NCI-H1092 treated with DMSO at 0.1 percent for 48 hours (cell line): ENCODE results near the gene MTHFD1L.

Experiments
- DNase-seq: peaks from one replicate; lab custom pipeline; 2025; lab: John Stamatoyannopoulos, UW

The MTHFD1L gene

DNA sequence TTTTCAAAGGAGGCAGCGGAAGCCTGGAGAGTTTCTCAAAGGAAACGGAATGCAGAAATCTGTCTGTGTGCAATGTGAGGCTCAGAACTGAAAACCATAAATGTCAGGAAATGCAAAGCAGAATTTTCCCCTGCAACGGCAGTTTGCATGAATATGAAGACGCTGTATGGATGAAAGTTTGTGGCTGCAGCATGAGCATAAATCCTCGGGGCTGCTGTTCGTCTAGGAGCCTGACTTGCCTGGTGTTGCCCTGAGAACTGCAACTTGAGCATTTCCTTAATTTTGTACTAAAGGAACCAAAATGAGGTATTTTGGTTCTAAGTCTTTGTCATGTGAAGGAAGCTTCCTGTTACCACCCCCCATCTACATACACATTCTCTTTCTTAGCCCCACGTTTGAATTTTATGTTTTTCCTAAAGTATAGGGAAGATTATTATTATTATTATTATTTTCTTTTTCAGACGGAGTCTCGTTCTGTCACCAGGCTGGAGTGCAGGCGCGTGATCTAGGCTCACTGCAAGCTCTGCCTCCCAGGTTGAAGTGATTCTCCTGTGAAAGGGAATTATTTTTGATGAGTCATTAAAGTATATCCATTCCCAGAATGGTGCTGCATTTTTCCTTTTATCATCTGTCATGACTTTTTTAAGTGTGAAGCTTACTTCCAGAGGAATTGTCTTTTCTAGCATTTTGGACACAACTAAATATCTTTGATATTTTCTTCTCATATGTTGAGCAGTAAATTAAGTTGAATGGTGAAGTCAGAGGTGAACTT, 33.1 kb downstream of the MTHFD1L start:
- DNase-seq, result no peak

- DNase-seq, result no peak
Measured at GRCh38 chr6:150899231-150899630, 33.7 kb downstream of the MTHFD1L start.

DNA sequence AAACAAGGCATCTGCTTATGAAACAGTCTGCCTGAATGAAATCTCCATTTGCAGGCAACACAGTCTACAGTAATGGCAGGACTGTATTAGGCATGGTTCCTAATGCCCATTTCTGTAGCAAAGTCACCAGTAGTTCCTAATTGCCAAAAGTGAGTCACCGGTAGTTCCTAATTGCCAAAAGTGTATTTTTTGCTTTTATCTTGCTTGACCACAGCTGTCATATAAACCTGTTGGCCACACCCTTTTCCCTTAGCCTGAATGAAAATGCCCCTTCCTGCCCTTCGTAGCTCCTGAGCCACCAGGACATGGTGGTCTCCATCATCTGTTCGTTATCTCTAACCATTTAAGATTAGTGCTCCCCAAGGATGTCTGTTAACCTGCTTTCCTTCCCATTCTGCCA, 34.5 kb downstream of the MTHFD1L start:
- DNase-seq, result no peak

DNA sequence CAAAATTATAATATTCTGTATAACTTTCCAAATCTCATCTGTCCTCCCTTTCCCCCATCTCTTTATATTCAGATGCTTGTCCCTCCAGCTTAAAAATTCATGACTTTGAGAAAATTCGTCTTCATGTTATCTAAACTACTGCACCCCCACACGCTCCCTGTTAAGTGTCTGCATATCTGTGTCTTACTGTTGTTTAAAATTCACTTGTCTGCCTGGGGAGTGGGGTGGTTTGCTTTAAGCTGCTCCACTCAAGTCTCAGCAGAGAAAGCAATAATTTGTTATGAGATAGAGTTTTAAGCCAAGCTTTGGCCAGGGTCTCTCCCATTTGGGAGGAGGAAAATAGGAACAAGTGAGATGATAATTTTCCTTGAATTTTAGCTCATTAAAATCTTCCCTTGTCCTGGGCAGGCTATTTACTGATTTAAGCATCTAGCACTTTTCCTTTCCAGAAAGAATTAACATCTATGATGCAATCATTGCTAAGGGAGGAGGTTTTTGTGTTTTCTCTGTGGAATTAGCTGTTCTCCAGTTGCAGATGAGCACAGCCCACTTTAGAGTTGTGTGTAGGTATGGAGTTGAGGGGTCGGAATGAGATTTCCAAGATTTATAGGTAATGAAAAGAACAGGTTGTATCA, 36.8 kb downstream of the MTHFD1L start:
- no peak for DNase-seq

DNA sequence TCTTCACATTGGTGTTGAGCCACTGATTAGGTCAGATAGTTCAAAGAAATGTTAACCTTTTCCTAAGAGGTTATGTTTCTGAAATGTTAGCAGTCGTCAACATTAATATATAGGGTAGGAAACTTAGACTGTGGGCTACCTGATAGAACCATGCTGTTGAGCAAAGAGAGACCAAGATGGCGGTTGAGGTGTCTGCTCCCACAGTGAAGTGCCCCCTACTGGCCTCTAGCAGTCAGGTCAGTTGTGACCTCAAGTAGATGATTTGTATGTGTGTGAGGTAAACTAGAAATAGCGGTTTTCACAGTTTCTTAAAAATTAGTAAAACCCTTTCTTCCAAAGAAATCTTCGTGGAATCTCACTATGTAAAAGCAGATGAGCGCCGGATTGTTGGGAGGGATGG, 40.3 kb downstream of the MTHFD1L start:
- DNase-seq, result no peak

DNA sequence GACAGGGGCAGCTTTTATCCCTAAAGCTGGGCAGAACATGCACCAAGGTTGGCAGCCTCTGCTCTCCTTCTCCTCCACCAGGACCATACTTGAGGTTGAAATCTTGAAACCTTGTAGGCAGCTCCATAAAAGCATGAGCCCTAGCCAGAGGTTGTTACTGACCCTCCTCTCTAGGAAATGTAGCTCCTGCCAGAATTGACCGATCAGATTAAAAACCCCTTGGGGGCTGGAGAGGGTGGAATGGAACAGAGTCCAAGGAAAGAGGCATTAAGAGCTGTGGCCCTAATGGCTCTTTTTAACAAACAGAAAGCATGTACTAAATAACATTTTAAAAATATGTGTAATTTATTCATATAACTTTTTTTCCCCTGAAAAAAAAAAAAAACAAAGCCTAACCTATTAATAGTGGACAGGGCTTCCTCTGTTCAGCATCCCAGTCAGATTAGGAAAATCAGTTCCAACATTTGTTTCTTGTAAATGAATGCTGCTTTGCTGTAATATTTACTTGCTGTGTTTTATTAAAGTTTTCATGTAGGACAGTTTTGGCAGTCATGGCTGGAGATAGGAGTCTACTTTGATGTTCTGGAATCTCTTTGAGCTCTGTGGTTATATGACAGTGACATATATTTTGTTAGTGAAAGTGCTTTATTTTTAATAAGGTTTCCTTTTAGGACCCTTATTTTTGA, 41.3 kb downstream of the MTHFD1L start:
- no peak for DNase-seq

GRCh38 chr6:150907383-150907782, 41.9 kb downstream of the MTHFD1L start:
- DNase-seq, result no peak

- no peak for DNase-seq
Measured at GRCh38 chr6:150908901-150909300, 43.4 kb downstream of the MTHFD1L start.

- no peak for DNase-seq
Measured at GRCh38 chr6:150910561-150910960, 45.1 kb downstream of the MTHFD1L start.

GRCh38 chr6:150914372-150914771, 48.9 kb downstream of the MTHFD1L start:
- no peak for DNase-seq

DNA sequence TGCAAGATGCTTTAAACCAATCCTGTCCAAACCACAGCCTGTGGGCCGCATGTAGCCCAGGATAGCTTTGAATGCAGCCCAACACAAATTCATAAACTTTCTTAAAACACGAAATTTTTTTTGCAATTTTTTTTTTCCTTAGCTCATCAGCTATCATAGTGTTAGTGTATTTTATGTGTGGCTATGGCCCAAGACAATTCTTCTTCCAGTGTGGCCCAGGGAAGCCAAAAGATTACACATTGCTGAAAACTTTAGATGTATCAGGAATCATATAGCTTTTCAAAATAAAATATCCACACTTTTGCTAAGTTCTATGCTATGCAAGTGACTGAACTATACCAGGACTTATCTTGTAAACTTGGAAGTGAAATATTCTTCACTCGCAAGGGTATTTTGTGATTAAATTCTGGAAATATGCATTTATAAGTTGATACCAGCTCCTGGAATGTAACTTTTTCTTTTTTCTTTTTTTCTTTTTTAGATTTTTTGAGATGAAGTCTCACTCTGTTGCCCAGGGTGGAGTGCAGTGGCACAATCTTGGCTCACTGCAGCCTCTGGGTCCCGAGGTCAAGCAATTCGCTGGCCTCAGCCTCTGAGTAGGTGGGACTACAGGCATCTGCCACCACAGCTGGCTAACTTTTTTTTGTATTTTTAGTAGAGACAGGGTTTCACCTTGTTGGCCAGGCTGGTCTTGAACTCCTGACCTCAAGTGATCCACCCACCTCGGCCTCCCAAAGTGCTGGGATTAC, 49.8 kb downstream of the MTHFD1L start:
- DNase-seq, result no peak

DNA sequence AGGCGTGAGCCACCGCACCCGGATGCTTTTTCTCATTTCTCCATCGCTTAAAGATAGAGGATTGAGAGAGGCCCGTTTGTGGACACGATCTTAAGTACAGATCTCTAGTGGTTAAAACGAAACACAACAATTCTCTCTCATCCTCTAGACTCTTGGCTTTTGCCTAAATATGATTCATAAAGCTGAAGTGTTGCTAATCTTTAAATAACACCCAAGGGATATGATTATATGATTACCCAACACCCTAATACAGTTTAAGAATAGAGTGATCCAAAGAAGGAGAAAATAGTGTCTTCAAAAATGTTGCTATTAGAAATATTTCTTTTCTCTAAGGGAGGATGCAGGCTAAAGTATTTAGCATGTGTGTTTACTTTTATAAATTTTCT, 50.4 kb downstream of the MTHFD1L start:
- no peak for DNase-seq

- no peak for DNase-seq
Measured at GRCh38 chr6:150919938-150920337, 54.4 kb downstream of the MTHFD1L start.

DNA sequence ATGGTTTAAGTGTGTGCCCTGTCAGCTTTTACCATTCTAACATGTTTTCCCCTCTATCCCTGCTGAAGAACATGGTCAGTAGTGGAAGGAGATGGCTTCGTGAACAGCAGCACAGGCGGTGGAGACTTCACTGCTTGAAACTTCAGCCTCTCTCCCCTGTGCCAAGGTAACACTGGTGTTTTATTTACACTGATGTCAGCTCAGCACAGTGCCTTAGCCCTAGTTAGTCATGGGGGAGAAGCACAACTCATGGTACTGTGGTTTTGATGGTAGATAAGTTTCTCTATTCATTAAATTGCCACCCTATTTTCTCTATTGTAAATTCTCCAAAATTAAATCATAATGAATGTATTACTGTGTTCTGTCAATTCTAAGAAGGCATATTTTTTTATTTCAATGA, 56.6 kb downstream of the MTHFD1L start:
- DNase-seq, result no peak

DNA sequence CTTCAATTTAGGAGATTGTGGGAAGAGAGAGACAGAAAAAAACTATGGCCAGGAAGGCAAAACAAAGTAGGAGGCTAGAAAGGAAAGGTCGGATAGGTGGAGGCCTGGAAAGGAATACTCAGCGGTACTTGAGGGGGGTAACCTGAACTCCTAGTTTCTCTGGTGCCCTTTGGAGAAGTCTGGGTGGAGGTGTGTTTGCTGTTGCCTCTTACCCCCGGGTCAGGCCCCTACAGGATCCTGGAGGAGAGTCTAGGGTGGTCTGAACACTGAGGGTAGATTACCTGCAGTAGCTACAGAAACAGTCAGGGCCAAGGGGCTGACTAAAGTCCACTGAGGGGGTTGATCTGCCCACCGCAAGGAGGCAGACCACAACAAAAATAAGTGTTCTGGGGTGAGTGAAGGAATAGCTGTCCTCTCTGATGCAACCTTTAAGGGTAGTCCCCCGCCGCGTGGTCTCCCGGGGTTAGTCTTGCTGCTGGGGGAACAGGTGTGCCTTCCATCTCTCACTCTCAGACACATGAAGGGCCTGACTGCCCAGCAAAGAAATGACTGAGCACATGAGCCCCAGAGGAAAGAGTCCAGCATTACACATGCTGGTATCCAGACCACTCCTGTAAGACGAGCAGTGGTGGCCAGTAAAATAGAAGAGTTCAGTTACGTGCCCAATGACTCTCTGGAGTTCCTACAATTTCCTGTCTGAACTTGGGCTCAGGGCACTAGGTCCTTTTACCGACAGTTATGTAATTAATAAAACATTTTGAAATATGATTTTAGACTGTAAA, 59.5 kb downstream of the MTHFD1L start:
- DNase-seq, result no peak

DNA sequence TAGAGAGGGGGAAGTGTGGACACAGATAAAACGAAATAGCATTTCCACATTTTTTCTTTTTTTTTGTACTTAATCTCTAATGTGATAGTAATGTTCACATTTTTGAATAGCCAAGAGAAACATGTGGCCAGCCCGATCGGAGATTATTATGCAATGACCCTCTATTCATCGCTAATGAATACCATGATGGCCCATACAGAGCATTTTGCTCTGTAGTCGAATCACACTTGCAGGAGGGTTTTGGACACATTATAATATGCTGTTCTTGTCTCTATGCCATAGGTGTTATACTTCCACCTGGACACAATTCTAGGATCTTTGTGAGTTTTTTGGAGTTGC, 60.1 kb downstream of the MTHFD1L start:
- no peak for DNase-seq

DNA sequence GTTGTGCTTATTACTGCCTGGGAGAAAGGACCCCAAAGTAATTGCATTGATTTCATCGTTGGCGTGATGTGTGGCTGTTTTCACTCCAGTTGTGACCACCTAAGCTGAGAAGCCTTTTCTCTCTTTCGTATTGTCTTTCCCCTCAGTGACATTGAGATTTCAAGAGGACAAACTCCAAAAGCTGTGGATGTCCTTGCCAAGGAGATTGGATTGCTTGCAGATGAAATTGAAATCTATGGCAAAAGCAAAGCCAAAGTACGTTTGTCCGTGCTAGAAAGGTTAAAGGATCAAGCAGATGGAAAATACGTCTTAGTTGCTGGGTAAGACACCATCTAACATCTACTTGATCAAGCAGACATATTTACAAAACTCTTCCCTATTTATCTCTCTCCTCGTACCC, 60.5 kb downstream of the MTHFD1L start:
- DNase-seq, result no peak

DNA sequence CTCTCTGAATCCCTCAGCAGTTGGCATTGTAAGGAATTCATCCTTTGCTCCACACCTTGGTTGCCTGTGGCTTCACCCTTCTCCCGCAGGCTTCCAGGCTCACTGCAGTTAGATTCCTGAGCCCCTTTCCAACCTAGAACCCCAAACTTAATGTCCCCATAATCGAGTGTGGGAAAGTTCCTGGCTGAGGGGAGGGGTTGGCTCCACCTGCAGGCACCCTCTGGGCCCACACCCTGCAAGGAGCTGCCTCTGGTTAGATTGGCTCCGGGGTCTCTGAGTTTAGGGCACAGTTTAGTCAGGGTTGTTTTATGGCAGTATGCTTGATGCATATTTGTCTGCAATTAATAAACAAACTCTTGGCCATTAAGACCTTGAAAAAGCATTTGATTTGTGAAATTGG, 63.4 kb downstream of the MTHFD1L start:
- no peak for DNase-seq

DNA sequence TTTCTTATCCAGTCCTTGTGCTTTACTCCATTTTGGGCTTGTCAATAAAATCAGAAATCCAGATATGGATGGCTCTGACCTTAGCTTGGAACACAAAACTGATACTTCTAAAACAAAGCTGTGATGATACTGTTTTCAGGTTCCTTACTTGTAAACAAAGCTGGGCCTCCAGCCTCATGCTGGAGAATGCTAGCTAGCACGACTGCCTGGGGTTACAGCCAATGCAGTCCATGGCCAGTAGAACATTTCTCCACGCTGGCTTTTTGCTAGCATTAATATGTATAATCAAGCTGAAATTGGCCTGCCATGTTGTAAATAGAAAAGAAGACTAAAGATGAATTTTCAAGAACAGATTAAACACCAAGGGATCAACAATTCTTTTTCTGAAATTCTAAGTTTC, 63.9 kb downstream of the MTHFD1L start:
- DNase-seq, result no peak

GRCh38 chr6:150930841-150931240, 65.3 kb downstream of the MTHFD1L start:
- no peak for DNase-seq

DNA sequence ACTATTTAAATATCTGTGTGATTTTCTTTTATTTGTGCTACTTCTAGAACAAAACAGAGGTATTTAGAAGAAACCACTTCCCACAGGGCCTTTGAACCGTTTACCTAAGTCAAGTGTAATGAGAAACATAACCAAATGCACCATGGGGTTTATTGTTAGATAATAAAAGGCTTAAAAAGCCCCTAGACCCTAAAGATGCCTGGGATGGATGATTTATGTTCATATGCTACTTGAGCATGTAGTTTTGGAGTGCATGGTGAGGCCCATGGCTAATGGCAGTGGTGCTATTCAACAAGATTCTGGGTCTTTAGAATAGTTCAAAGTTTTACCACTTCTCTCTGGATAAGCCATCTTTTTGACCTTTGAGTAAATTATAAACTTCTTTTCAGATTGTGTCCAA, 65.9 kb downstream of the MTHFD1L start:
- no peak for DNase-seq

DNA sequence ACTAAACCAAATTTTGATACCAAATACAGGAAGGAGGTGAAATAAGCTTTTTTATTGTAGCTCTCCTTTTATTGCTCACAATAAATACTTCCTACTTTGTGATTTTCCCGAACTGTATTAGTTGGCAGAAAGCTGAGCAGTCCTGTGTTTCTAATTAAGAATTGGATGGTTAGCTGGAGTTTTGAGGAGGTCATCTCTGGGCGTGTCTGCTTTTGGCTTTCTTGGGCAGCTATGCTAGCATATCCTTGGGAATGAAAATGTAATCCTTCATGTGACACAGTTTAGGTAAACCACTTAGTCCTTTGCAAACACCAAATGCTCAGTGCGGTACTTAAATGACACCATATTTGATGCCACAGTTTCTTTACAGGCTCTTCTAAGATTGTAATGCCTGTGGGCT, 67.5 kb downstream of the MTHFD1L start:
- DNase-seq, result no peak
